BE2C (cell line): Measurements from ENCODE around the gene SPACA4.

Source experiments
- DNase-seq: peaks from one replicate; pipeline ENCODE4 v3.0.0-alpha.2; 2020
- H3K27me3 ChIP-seq: fragments of 250-450 bp; sonication (Bioruptor Pico); 2 replicates; pipeline ENCODE4 v1.5.1; 2020; ENCODE audit warnings: mild to moderate bottlenecking
- H3K36me3 ChIP-seq: fragments of 250-450 bp; sonication (Bioruptor Pico); 2 replicates; pipeline ENCODE4 v1.5.1; 2020; ENCODE audit warnings: mild to moderate bottlenecking
- H3K4me1 ChIP-seq: fragments of 250-450 bp; sonication (Bioruptor Pico); 2 replicates; pipeline ENCODE4 v1.5.1; 2020
- H3K4me3 ChIP-seq: 2 replicates; pipeline ENCODE4 v1.5.1; 2011; ENCODE audit warnings: low read depth, low read length
- H3K9me3 ChIP-seq: fragments of 250-450 bp; sonication (Bioruptor Pico); 2 replicates; pipeline ENCODE4 v1.5.1; 2020
- TF ChIP-seq, protein P1 (sequence below): IDR thresholded peaks from 2 replicates; pipeline ENCODE4 v1.5.1; 2012; ENCODE audit warnings: mild to moderate bottlenecking, low read depth, low read length

SPACA4 gene

DNA sequence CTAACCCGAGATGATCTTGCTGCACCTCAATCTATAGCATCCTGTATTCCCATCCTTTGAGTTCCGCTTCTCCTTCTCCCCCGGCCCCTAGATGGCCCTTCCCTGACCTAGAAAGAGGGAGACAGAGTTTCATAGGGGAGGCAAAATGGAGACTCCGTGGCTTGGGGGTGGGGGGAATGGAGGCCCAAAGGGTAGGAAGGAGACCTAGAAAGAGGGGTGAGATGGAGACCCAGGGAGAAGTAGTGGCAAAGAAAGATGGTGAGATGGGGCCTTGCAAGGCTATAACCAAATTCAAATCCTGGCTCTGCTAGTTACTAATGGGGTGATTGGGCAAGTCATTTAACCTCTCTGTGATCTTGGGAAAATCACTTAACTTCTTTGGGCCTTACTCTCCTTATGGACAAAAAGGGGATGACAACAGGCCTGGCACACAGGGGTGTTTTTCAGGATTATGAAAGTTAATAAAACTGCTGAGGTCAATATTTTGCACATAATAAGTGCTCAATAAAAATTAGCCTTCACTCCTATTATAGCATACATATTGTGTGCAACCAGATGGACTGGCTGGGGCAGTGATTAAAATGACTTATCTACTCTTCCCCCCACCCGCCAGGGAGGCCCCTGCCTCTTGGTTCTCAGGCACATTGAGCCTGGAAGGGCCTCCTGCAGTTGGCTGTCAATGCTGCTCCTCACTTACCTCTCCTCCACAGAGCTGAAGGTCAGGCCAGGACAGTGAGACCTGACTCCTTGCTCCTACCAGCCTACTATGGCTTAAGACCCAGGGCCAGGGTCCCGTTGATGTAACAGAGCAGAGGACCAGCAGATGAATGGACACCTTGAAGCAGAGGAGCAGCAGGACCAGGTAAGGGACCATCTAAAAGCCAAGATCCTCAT is 13.4 kb downstream of the SPACA4 start:
- Histone ChIP-seq H3K4me1 (peaks cover 10% of the 10 kb centered on the region; the same call in 1 of the 2 replicates), H3K27me3 (no peaks in the 10 kb centered on the region), H3K36me3 (peaks cover 38% of the 10 kb centered on the region), H3K9me3 (no peaks in the 10 kb centered on the region), H3K4me3 (peak overlapping the region; percentile 100)
- TF ChIP-seq, protein P1, sequence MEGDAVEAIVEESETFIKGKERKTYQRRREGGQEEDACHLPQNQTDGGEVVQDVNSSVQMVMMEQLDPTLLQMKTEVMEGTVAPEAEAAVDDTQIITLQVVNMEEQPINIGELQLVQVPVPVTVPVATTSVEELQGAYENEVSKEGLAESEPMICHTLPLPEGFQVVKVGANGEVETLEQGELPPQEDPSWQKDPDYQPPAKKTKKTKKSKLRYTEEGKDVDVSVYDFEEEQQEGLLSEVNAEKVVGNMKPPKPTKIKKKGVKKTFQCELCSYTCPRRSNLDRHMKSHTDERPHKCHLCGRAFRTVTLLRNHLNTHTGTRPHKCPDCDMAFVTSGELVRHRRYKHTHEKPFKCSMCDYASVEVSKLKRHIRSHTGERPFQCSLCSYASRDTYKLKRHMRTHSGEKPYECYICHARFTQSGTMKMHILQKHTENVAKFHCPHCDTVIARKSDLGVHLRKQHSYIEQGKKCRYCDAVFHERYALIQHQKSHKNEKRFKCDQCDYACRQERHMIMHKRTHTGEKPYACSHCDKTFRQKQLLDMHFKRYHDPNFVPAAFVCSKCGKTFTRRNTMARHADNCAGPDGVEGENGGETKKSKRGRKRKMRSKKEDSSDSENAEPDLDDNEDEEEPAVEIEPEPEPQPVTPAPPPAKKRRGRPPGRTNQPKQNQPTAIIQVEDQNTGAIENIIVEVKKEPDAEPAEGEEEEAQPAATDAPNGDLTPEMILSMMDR, result no peak
- DNase-seq, result no peak

DNA sequence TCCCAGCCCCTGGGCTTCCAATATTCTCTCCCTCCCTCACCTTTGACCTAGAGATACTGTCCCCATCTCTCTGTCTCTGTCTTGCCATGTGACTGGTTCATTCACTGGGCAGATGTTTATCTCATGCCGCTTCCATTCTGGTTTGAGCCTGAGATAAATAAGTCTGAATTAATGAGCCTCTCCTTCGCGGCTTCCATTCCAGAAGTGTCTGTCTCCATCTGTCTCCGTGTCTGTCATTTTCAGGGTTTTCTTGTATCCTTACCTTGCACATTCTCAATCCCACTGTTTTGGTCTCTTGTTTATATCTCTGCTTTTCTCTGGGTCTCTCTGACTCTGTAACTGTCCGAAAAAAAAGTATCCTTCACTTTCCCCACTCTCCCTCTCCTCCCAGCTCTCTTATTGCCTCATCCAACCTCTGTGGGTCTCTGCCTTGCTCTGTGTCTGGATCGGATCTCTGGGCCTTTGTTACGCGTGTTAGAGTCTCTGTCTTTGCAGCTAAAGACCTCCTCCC is 17.1 kb downstream of the SPACA4 start:
- Histone ChIP-seq H3K4me3 (peak overlapping the region; percentile 41), H3K9me3 (no peaks in the 10 kb centered on the region), H3K4me1 (no peaks in the 10 kb centered on the region), H3K36me3 (peaks cover 2% of the 10 kb centered on the region), H3K27me3 (no peaks in the 10 kb centered on the region)
- TF ChIP-seq, protein P1, result no peak
- DNase-seq, result no peak

DNA sequence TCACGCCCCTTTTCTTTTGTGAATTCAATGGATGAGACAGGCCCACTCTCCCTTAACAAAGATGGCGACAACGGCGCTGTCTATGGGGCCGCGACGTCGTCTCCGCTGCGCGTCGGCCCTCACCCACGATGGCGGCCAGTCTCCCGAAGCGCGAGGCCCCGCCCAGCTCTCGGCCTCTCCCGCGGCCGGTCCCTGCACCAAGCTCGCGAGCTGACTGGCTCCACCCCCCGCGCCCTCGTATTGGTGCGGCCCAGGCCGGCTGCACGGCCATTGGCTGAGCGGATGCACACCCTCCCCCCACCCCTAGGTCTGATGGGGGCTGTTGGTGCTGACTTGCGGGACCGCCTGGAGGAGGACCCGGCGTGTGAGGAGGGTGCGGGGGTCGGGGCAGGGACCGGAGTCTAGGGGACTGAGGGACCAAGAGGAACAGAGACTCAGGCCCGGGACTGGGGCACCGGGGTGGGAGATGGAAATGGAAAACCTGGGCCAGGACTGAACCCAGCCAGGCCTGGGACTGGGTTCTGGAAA is 17.6 kb downstream of the SPACA4 start:
- DNase-seq, result peak; percentile 100
- no peaks in the 10 kb centered on the region for H3K9me3 ChIP-seq
- peak overlapping the region; percentile 78 for H3K4me3 ChIP-seq
- no peaks in the 10 kb centered on the region for H3K36me3 ChIP-seq
- H3K4me1 ChIP-seq, result no peaks in the 10 kb centered on the region
- TF ChIP-seq, protein P1, result no peak
- H3K27me3 ChIP-seq, result no peaks in the 10 kb centered on the region

DNA sequence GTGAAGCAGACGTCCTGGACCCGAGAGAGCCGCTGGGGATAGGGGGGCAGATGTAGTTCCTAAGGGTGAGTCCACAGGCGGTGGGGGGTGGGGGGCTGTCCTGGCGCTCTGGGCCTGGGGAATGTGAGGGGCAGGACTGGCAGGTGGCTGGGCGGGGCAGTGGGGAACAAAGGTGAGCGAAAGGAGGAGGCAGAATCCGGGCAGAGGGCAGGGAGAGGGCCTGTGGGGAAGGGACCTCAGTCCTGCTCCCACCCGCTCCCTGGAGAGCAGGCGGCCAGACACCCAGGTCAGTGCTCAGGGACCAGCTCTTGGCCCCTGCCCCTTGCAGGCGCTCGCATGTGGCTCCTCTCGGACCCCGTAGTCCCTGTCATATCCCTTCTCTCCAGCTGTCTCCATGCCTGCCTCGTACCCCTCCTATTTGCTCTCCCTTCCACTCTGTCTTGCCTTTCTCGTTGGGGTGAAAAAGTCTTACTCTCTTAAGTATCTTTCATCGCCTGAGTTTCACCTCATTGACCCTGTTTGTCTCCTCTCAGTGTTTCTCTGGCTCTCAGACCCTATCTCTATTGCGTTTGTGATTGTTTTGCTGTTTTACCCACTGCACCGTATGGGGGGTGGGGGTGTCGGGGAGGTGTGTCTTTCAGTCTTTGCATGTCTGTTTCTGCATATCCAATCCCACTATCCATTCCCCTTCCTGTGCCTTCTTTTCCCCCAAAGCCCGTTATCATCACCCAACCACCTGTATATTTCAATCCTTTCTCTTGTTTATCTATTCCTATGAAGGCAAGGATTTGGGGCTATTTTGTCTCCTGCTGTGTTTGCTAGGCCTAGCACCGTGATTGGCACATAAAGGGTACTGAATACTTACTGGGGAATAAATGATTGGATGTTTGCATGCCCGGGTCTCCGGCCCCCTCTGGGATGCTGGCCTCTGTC is 18.5 kb downstream of the SPACA4 start:
- no peak for DNase-seq
- H3K4me1 ChIP-seq, result no peaks in the 10 kb centered on the region; the same call in 1 of the 2 replicates
- H3K9me3 ChIP-seq, result no peaks in the 10 kb centered on the region
- peak overlapping the region; percentile 78 for H3K4me3 ChIP-seq
- H3K36me3 ChIP-seq, result no peaks in the 10 kb centered on the region
- TF ChIP-seq, protein P1, result no peak
- H3K27me3 ChIP-seq, result no peaks in the 10 kb centered on the region

DNA sequence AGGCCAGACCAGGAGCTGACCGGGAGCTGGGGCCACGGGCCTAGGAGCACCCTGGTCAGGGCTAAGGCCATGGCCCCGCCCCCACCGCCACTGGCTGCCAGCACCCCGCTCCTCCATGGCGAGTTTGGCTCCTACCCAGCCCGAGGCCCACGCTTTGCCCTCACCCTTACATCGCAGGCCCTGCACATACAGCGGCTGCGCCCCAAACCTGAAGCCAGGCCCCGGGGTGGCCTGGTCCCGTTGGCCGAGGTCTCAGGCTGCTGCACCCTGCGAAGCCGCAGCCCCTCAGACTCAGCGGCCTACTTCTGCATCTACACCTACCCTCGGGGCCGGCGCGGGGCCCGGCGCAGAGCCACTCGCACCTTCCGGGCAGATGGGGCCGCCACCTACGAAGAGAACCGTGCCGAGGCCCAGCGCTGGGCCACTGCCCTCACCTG is 19.4 kb downstream of the SPACA4 start:
- Histone ChIP-seq H3K36me3 (no peaks in the 10 kb centered on the region), H3K4me3 (no peak overlapping the region), H3K9me3 (no peaks in the 10 kb centered on the region), H3K27me3 (no peaks in the 10 kb centered on the region), H3K4me1 (peaks cover 4% of the 10 kb centered on the region)
- DNase-seq, result no peak
- TF ChIP-seq, protein P1, result no peak
